MCF 10A (cell line): ENCODE measurements around the gene SLC26A9. TPM values are rescaled to one million over a fixed set of nuclear protein-coding genes. Genes with fewer than 3 reads are reported as not detected.

Experiments
- BruUV-seq: library from RNA; stranded (reverse); fragments of 400-500 nt; replicated peaks from 2 replicates; lab custom pipeline; 2021; lab: Mats Ljungman, UMichigan
- CTCF ChIA-PET: fragments of 300-600 bp; sonication (Branson Sonifier 250); formaldehyde crosslinking; extraction: SDS; loops from one replicate; lab custom pipeline; 2021; ENCODE audit warnings: antibody characterized with exemption, inconsistent platforms; lab: Yijun Ruan, JAX
- POLR2A ChIA-PET: fragments of 300-600, 350-650 bp; sonication (Branson Sonifier 250); formaldehyde crosslinking; extraction: SDS; loops from one replicate; lab custom pipeline; 2020; ENCODE audit warnings: antibody characterized with exemption, inconsistent platforms; lab: Yijun Ruan, JAX
- DNase-seq: peaks from one replicate; pipeline ENCODE4 v3.0.0-alpha.2; 2018; ENCODE audit not compliant: unreplicated experiment
- H3K27ac Mint-ChIP-seq: one replicate; pipeline ENCODE4 v1.8.0; 2022; ENCODE audit warnings: mild to moderate bottlenecking, low read depth, mixed read lengths; ENCODE audit not compliant: unreplicated experiment
- H3K27me3 Mint-ChIP-seq: one replicate; pipeline ENCODE4 v1.8.0; 2022; ENCODE audit warnings: mixed read lengths; ENCODE audit not compliant: insufficient read depth, unreplicated experiment
- H3K36me3 Mint-ChIP-seq: one replicate; pipeline ENCODE4 v1.8.0; 2022; ENCODE audit warnings: mild to moderate bottlenecking, moderate library complexity, mixed read lengths; ENCODE audit not compliant: insufficient read depth, unreplicated experiment
- H3K4me1 Mint-ChIP-seq: one replicate; pipeline ENCODE4 v1.8.0; 2022; ENCODE audit warnings: mixed read lengths; ENCODE audit not compliant: insufficient read depth, unreplicated experiment
- H3K4me3 Mint-ChIP-seq: one replicate; pipeline ENCODE4 v1.8.0; 2022; ENCODE audit warnings: mild to moderate bottlenecking, moderate library complexity, mixed read lengths; ENCODE audit not compliant: unreplicated experiment
- H3K9me3 Mint-ChIP-seq: one replicate; pipeline ENCODE4 v1.8.0; 2022; ENCODE audit warnings: mixed read lengths; ENCODE audit not compliant: unreplicated experiment
- CTCF ChIP-seq: fragments of 200-600 bp; IDR thresholded peaks from one replicate; pipeline ENCODE4 v1.8.0; 2022; ENCODE audit warnings: antibody characterized with exemption, mild to moderate bottlenecking; ENCODE audit not compliant: unreplicated experiment
- intact Hi-C: fragments of 100-400 bp; cut with micrococcal nuclease; formaldehyde crosslinking; loops from 2 replicates; pipeline ENCODE4 v1.14.1; 2022
- total RNA-seq: library from RNA; stranded (reverse); gene quantifications from 2 replicates; pipeline ENCODE4 v1.2.3, GENCODE V29; 2022

SLC26A9 gene
- total RNA-seq, 1 experiment from 2014 or later = not detected

GRCh38 chr1:205989786-205990185, 46.5 kb upstream of the SLC26A9 start:
- Mint-ChIP-seq H3K9me3 (no peaks in the 10 kb centered on the region), H3K4me3 (no peak overlapping the region), H3K27ac (no peak overlapping the region), H3K4me1 (peaks cover 12% of the 10 kb centered on the region), H3K27me3 (no peaks in the 10 kb centered on the region), H3K36me3 (peaks cover 36% of the 10 kb centered on the region)
- DNase-seq = no peak
- POLR2A ChIA-PET = interaction anchor here (0.7 to 4.5 kb wide), 3 partner anchors 10 to 82 kb away, joined by 3 to 28 read pairs (median 3); partner anchors contain the start of gene RAB7B
- TF ChIP-seq CTCF = no peak
- CTCF ChIA-PET = interaction anchor here (0.6 to 5.3 kb wide), 5 partner anchors 9 to 116 kb away, joined by 3 to 45 read pairs (median 4); no protein-coding TSS in a partner anchor
- BruUV-seq = no TSS peak
- intact Hi-C loops = no loop called here

GRCh38 chr1:205988585-205988995, 45.3 kb upstream of the SLC26A9 start:
- TF ChIP-seq CTCF = no peak
- CTCF ChIA-PET = interaction anchor here (1.1 to 13.1 kb wide), 3 partner anchors 11 to 114 kb away, joined by 3 to 517 read pairs (median 6); no protein-coding TSS in a partner anchor
- Mint-ChIP-seq H3K4me3 (no peak overlapping the region), H3K27me3 (no peaks in the 10 kb centered on the region), H3K9me3 (no peaks in the 10 kb centered on the region), H3K27ac (no peak overlapping the region), H3K4me1 (peaks cover 24% of the 10 kb centered on the region), H3K36me3 (peaks cover 34% of the 10 kb centered on the region)
- no peak for DNase-seq
- POLR2A ChIA-PET = interaction anchor here (1.1 kb wide), 2 partner anchors 11 to 15 kb away, joined by 4 read pairs; partner anchors contain the start of gene RAB7B
- no TSS peak for BruUV-seq
- intact Hi-C loops = no loop called here

- Mint-ChIP-seq H3K9me3 (no peaks in the 10 kb centered on the region), H3K27me3 (no peaks in the 10 kb centered on the region), H3K4me1 (peaks cover 31% of the 10 kb centered on the region), H3K36me3 (peaks cover 20% of the 10 kb centered on the region), H3K4me3 (no peak overlapping the region), H3K27ac (no peak overlapping the region)
- CTCF ChIA-PET = interaction anchor here (0.6 to 13.1 kb wide), 10 partner anchors 9 to 193 kb away, joined by 3 to 911 read pairs (median 46); partner anchors contain the start of genes CTSE and RAB7B
- no peak for TF ChIP-seq CTCF
- DNase-seq = no peak
- no TSS peak for BruUV-seq
- POLR2A ChIA-PET = interaction anchor here (0.7 to 6.7 kb wide), 8 partner anchors 10 to 122 kb away, joined by 3 to 89 read pairs (median 16); partner anchors contain the start of gene RAB7B
- intact Hi-C loops = no loop called here
Observed at GRCh38 chr1:205986861-205987260, 43.6 kb upstream of the SLC26A9 start.

GRCh38 chr1:205986292-205986691, 43.0 kb upstream of the SLC26A9 start:
- no peak overlapping the region for H3K4me3 Mint-ChIP-seq
- CTCF ChIA-PET = interaction anchor here (0.7 to 13.1 kb wide), 12 partner anchors 9 to 193 kb away, joined by 3 to 911 read pairs (median 22); partner anchors contain the start of genes CTSE and RAB7B
- POLR2A ChIA-PET = interaction anchor here (0.8 to 10.8 kb wide), 11 partner anchors 8 to 1474 kb away, joined by 3 to 247 read pairs (median 7); partner anchors contain the start of gene RAB7B
- H3K27me3 Mint-ChIP-seq = no peaks in the 10 kb centered on the region
- H3K36me3 Mint-ChIP-seq = peaks cover 17% of the 10 kb centered on the region
- no peak overlapping the region for H3K27ac Mint-ChIP-seq
- no peaks in the 10 kb centered on the region for H3K9me3 Mint-ChIP-seq
- intact Hi-C loops = no loop called here
- peaks cover 26% of the 10 kb centered on the region for H3K4me1 Mint-ChIP-seq
- DNase-seq = peak; percentile 31
- no TSS peak for BruUV-seq
- TF ChIP-seq CTCF = no peak
